Adrenal gland (tissue), 12 donors: ENCODE measurements around the gene CFAP77. TPM values are rescaled to one million over a fixed set of nuclear protein-coding genes. Genes with fewer than 3 reads are reported as not detected.

Experiments used
- DNase-seq, 7 donors: peaks; one replicate each; pipeline ENCODE4 v3.0.0-alpha.2; 2019 to 2020
- H3K27ac ChIP-seq, 5 donors: fragments of 200-600 bp; sonication (generic) in 4 of 5; 1 replicate in 3 of 5; 2 replicates in 2 of 5; pipeline versions ENCODE4 v1.5.1 to v1.8.0; 2016 to 2020; ENCODE audit warnings: mild to moderate bottlenecking in 1 of 5
- H3K27me3 ChIP-seq: fragments of 200-600 bp; 2 replicates; pipeline ENCODE4 v1.8.0; 2021
- H3K36me3 ChIP-seq, 2 donors: fragments of 200-600 bp; replicated peaks in 1 of 2; 1 replicate in 1 of 2; 2 replicates in 1 of 2; pipeline versions ENCODE4 v1.5.1 to v1.8.0; 2018 to 2022
- H3K4me1 ChIP-seq, 2 donors: fragments of 200-600 bp; replicated peaks in 1 of 2; 1 replicate in 1 of 2; 2 replicates in 1 of 2; pipeline versions ENCODE4 v1.5.1 to v1.8.0; 2018 to 2021
- H3K4me3 ChIP-seq, 4 donors: fragments of 200-600 bp; sonication (generic) in 3 of 4; one replicate each; pipeline ENCODE4 v1.5.1; 2016 to 2018
- H3K9me3 ChIP-seq, 3 donors: fragments of 200-600 bp; sonication (generic) in 1 of 3; replicated peaks in 1 of 3; 1 replicate in 2 of 3; 2 replicates in 1 of 3; pipeline versions ENCODE4 v1.5.1 to v1.8.0; 2016 to 2021
- CTCF ChIP-seq, 6 experiments: fragments of 450-650 bp in 4 of 6; fragments of 200-600 bp in 2 of 6; sonication (generic) in 1 of 6; IDR thresholded peaks; 1 replicate in 5 of 6; 2 replicates in 1 of 6; pipeline versions ENCODE4 v1.5.1 to v1.8.0; 2016 to 2021; ENCODE audit warnings: antibody characterized with exemption in 6 of 6, mild to moderate bottlenecking in 2 of 6, moderate library complexity in 1 of 6
- POLR2A ChIP-seq, 2 donors: fragments of 450-650 bp; IDR thresholded peaks; one replicate each; pipeline ENCODE4 v1.6.1; 2017; ENCODE audit warnings: antibody characterized with exemption in 2 of 2, mild to moderate bottlenecking in 2 of 2, moderate library complexity in 1 of 2
- WGBS, 4 donors: extraction: QIAGEN DNeasy Blood & Tissue Kit in 2 of 4; methylation state at CpG; one replicate each; pipeline versions ENCODE4 v1.1.5 to v1.1.7; 2013 to 2017; 5-methylcytosine and 5-hydroxymethylcytosine counted together
- intact Hi-C, 2 donors: fragments of 100-400 bp; cut with DNase I; formaldehyde crosslinking; loops; one replicate each; pipeline versions ENCODE4 v1.14.1 to v1.15.0; 2022 to 2023
- polyA plus RNA-seq, 3 donors: library from polyadenylated mRNA; stranded (reverse); fragments of 200-250 nt in 2 of 3; fragments of 350-450 nt in 1 of 3; fragmentation: Illumina TruSeq in 1 of 3; extraction: RNeasy Lipid Tissue Mini Kit (QIAGEN cat#74804) in 1 of 3; gene quantifications; one replicate each; pipeline ENCODE4 v1.2.3, GENCODE V29; 2013 to 2014
- total RNA-seq, 9 donors: library from RNA; depleted of rRNA in 4 of 9; stranded (reverse); fragments of >200 nt in 4 of 9; fragments of 120-200 nt in 1 of 9; fragmentation: NEBNext Ultra II Directional in 1 of 9; extraction: Animal tissue kit (Norgen Biotek cat#: 25700) in 1 of 9; gene quantifications; one replicate each; pipeline versions ENCODE4 v1.1.0 to v1.2.4, GENCODE V29; 2013 to 2023
- donor health status: healthy with polysubstance abuse.
- donor health status: Bipolar disorder and iron deficiency.
- donor health status: DM: yes; HTN: yes; CAD: no.
- donor health status: DM: no; HTN: no; CAD: no.
- donor health status: DM: no; HTN: no; CAD: no.
- donor health status: DM: yes; HTN: yes; CAD: no.

CFAP77 gene
- total and polyA plus RNA-seq, 12 donors = not detected

GRCh38 chr9:132424857-132425674, 15.1 kb downstream of the CFAP77 start:
- Histone ChIP-seq H3K9me3 (no peaks in the 10 kb centered on the region), H3K27ac (no peak overlapping the region), H3K27me3 (peaks cover 33% of the 10 kb centered on the region), H3K4me3 (no peak overlapping the region), H3K4me1 (no peaks in the 10 kb centered on the region), H3K36me3 (no peaks in the 10 kb centered on the region)
- TF ChIP-seq POLR2A (IDR thresholded peaks at IDR 0.05) (no peak), CTCF (IDR thresholded peaks at IDR 0.05) (no peak)
- intact Hi-C loops = no loop called here
- DNase-seq = no peak
- 57 to 65% (median 63%) methylated on average over 20 to 22 of the region's 22 CpGs for WGBS, 4 donors

DNA sequence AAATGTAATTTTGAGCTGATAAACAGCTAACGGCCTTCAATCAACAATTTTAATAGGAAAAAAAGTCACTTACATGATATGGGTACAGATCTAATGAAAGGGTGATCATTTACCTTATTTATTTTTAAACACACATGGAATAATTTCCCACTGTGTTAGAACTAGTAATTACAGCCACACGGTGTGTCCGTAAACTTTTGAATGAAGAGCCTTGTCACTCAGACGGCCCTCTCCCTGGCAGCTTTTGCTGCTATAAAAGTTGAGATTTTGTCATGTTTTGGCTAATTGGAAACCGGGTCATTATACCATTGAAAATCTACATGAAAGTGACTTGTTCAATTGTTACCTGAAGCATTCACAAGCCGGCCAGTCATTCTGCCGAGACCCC, 15.7 kb downstream of the CFAP77 start:
- WGBS, 4 donors = 56 to 68% (median 64%) methylated on average over 7 of the region's 7 CpGs
- intact Hi-C loops = no loop called here
- Histone ChIP-seq H3K9me3 (no peaks in the 10 kb centered on the region), H3K36me3 (no peaks in the 10 kb centered on the region), H3K4me1 (no peaks in the 10 kb centered on the region), H3K4me3 (no peak overlapping the region), H3K27ac (no peak overlapping the region), H3K27me3 (peaks cover 33% of the 10 kb centered on the region)
- TF ChIP-seq POLR2A (IDR thresholded peaks at IDR 0.05) (no peak), CTCF (IDR thresholded peaks at IDR 0.05) (no peak)
- DNase-seq = no peak

DNA sequence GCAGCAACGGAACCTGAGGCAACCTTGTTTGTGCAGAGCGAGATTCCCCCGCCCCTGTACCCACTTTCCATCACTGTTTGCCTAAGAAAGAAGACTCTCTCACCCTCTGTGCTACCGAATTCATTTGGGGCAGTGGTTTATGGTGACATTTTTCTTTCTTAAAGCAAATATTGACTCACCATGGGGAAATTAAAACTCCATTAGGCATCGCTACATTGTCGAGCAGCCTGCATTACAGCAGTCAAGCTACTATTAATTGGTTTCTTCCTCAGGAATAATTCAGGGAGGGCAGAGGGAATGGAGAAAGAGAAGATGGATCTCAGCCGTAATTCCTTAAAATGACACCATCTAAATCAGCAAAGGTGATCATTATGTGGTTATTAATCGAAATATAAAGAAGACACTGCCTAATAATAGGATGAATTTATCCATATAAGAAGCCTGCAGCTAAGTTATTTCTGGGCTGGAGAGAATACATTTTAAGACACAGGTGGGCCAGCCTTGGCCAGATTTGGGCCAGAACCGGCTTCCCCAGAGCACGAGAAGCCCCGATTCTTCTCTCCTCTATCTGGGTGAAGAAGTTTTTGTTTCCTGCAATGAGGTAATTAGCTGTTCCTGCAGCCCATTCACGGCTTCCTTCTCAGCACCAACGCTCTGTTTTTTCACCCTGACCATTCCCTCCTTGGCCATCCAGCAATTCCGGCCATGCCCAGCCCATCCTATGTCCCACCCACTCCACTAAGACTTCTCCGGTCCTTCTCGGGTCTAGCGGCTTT, 16.8 kb downstream of the CFAP77 start:
- Histone ChIP-seq H3K4me3 (no peak overlapping the region), H3K36me3 (no peaks in the 10 kb centered on the region), H3K27ac (no peak overlapping the region), H3K4me1 (no peaks in the 10 kb centered on the region), H3K27me3 (peaks cover 33% of the 10 kb centered on the region), H3K9me3 (no peaks in the 10 kb centered on the region)
- no peak for DNase-seq
- 59 to 69% (median 61%) methylated on average over 17 of the region's 17 CpGs for WGBS, 4 donors
- no peak for TF ChIP-seq POLR2A (IDR thresholded peaks at IDR 0.05)
- no peak for TF ChIP-seq CTCF (IDR thresholded peaks at IDR 0.05)
- intact Hi-C loops = no loop called here

- no peak overlapping the region for H3K4me3 ChIP-seq
- no peak overlapping the region for H3K27ac ChIP-seq
- 42 to 59% (median 46%) methylated on average over 1 of the region's 1 CpG for WGBS, 4 donors
- H3K36me3 ChIP-seq = no peaks in the 10 kb centered on the region
- intact Hi-C loops = no loop called here
- no peaks in the 10 kb centered on the region for H3K4me1 ChIP-seq
- no peaks in the 10 kb centered on the region for H3K9me3 ChIP-seq
- DNase-seq = no peak
- TF ChIP-seq POLR2A (IDR thresholded peaks at IDR 0.05) = no peak
- TF ChIP-seq CTCF (IDR thresholded peaks at IDR 0.05) = no peak
- H3K27me3 ChIP-seq = peaks cover 26% of the 10 kb centered on the region
Measured at GRCh38 chr9:132430998-132431397, 21.0 kb downstream of the CFAP77 start.
